H1 (cell line): ENCODE data around the gene LMAN1L. TPM values are rescaled to one million over a fixed set of nuclear protein-coding genes. Genes with fewer than 3 reads are reported as not detected.

Source experiments
- CTCF ChIA-PET: fragments of 300-600 bp; sonication (Branson Sonifier 250); formaldehyde crosslinking; loops from one replicate; lab custom pipeline; 2021; ENCODE audit not compliant: partially characterized antibody; lab: Charles Lee
- POLR2A ChIA-PET: fragments of 300-600 bp; sonication (Branson Sonifier 250); formaldehyde crosslinking; loops from one replicate; lab custom pipeline; 2021; ENCODE audit warnings: inconsistent platforms; ENCODE audit not compliant: partially characterized antibody; lab: Charles Lee
- DNase-seq, 2 experiments: peaks; one replicate each; pipeline versions ENCODE4 v3.0.0 to v3.0.0-alpha.2; 2010 to 2022; ENCODE audit warnings: low spot score in 2 of 2, low read depth in 1 of 2, mixed read lengths in 1 of 2
- FAIRE-seq: peaks from 2 replicates; lab custom pipeline; 2011; peaks lifted over from hg19 to GRCh38; lab: Jason Lieb, UNC
- H2AFZ ChIP-seq: 2 replicates; pipeline ENCODE4 v1.8.1; 2012; ENCODE audit warnings: low read length, inconsistent platforms
- H2AK5ac ChIP-seq: 2 replicates; pipeline ENCODE4 v1.6.1; 2013; ENCODE audit warnings: low read depth, low read length
- H2BK120ac ChIP-seq: replicated peaks from 2 replicates; pipeline ENCODE3; 2013; ENCODE audit warnings: low read depth, low read length, inconsistent platforms
- H2BK12ac ChIP-seq: 2 replicates; pipeline ENCODE4 v1.6.1; 2013; ENCODE audit warnings: low read depth, low read length
- H2BK15ac ChIP-seq: 2 replicates; pipeline ENCODE4 v1.6.1; 2013; ENCODE audit warnings: low read length
- H2BK20ac ChIP-seq: 2 replicates; pipeline ENCODE4 v1.6.1; 2013; ENCODE audit warnings: low read length
- H2BK5ac ChIP-seq: 2 replicates; pipeline ENCODE4 v1.6.1; 2013; ENCODE audit warnings: low read depth, low read length
- H3K14ac ChIP-seq: 2 replicates; pipeline ENCODE4 v1.6.1; 2013; ENCODE audit warnings: inconsistent platforms; ENCODE audit not compliant: insufficient read length
- H3K18ac ChIP-seq: 2 replicates; pipeline ENCODE4 v1.6.1; 2013; ENCODE audit warnings: low read length; ENCODE audit errors: extremely low read depth
- H3K23ac ChIP-seq: 2 replicates; pipeline ENCODE4 v1.6.1; 2013; ENCODE audit warnings: inconsistent platforms; ENCODE audit not compliant: insufficient read length
- H3K23me2 ChIP-seq: 2 replicates; pipeline ENCODE4 v1.6.1; 2013; ENCODE audit warnings: low read depth, low read length
- H3K27ac ChIP-seq: 2 replicates; pipeline ENCODE4 v1.6.1; 2011; ENCODE audit warnings: low read depth, low read length, inconsistent platforms
- H3K27me3 ChIP-seq, 4 experiments: replicated peaks in 1 of 4; 1 replicate in 1 of 4; 2 replicates in 3 of 4; pipeline versions ENCODE4 v1.6.1 to v1.8.1; 2011 to 2013; ENCODE audit warnings: low read length in 3 of 4, mild to moderate bottlenecking in 3 of 4, inconsistent platforms in 2 of 4, mixed read lengths in 2 of 4, moderate library complexity in 1 of 4; ENCODE audit not compliant: control insufficient read depth in 3 of 4, insufficient read depth in 3 of 4; ENCODE audit errors: extremely low read depth in 1 of 4
- H3K36me3 ChIP-seq, 4 experiments: 2 replicates each; pipeline versions ENCODE4 v1.6.1 to v1.8.1; 2011 to 2013; ENCODE audit warnings: mild to moderate bottlenecking in 4 of 4, low read length in 3 of 4, moderate library complexity in 2 of 4, control low read depth in 1 of 4, inconsistent platforms in 1 of 4; ENCODE audit not compliant: insufficient read depth in 4 of 4, control insufficient read depth in 2 of 4
- H3K4ac ChIP-seq: replicated peaks from 2 replicates; pipeline ENCODE3; 2013; ENCODE audit warnings: low read length, low read depth, mixed read lengths, inconsistent platforms; ENCODE audit not compliant: insufficient read length
- H3K4me1 ChIP-seq, 4 experiments: replicated peaks in 1 of 4; 1 replicate in 1 of 4; 2 replicates in 3 of 4; pipeline versions ENCODE4 v1.6.1 to v1.8.1; 2011 to 2013; ENCODE audit warnings: low read length in 3 of 4, inconsistent platforms in 2 of 4, mixed read lengths in 1 of 4; ENCODE audit not compliant: insufficient read depth in 4 of 4, control insufficient read depth in 3 of 4
- H3K4me2 ChIP-seq, 2 experiments: 2 replicates each; pipeline versions ENCODE4 v1.6.1 to v1.8.1; 2011 to 2013; ENCODE audit warnings: low read depth in 2 of 2, low read length in 2 of 2, control low read depth in 1 of 2, inconsistent platforms in 1 of 2, mild to moderate bottlenecking in 1 of 2; ENCODE audit not compliant: insufficient read depth in 1 of 2
- H3K4me3 ChIP-seq, 4 experiments: fragments of 200-600, 300-600 bp in 1 of 4; sonication (generic), shearing (Covaris generic), sonication (Bioruptor Twin) in 1 of 4; 2 replicates each; pipeline versions ENCODE4 v1.5.1 to v1.8.1; 2011 to 2016; ENCODE audit warnings: low read length in 4 of 4, low read depth in 3 of 4, control low read depth in 2 of 4, inconsistent platforms in 2 of 4, mild to moderate bottlenecking in 2 of 4, mixed read lengths in 1 of 4, moderate library complexity in 1 of 4; ENCODE audit not compliant: insufficient read depth in 2 of 4; ENCODE audit errors: extremely low read depth in 1 of 4
- H3K56ac ChIP-seq: replicated peaks from 2 replicates; pipeline ENCODE3; 2013; ENCODE audit warnings: low read depth, mild to moderate bottlenecking, mixed read lengths, low read length, inconsistent platforms; ENCODE audit not compliant: insufficient read length
- H3K79me1 ChIP-seq: 2 replicates; pipeline ENCODE4 v1.6.1; 2013; ENCODE audit warnings: low read depth, low read length, control low read depth
- H3K79me2 ChIP-seq, 2 experiments: 2 replicates each; pipeline versions ENCODE4 v1.6.1 to v1.8.1; 2012 to 2013; ENCODE audit warnings: low read length in 2 of 2, mild to moderate bottlenecking in 2 of 2, inconsistent platforms in 1 of 2; ENCODE audit not compliant: insufficient read depth in 2 of 2, control insufficient read depth in 1 of 2
- H3K9ac ChIP-seq, 4 experiments: replicated peaks in 1 of 4; 1 replicate in 1 of 4; 2 replicates in 3 of 4; pipeline versions ENCODE4 v1.6.1 to v1.8.1; 2011 to 2013; ENCODE audit warnings: low read depth in 3 of 4, low read length in 3 of 4, control low read depth in 2 of 4, mild to moderate bottlenecking in 2 of 4, moderate library complexity in 2 of 4, inconsistent platforms in 1 of 4; ENCODE audit errors: extremely low read depth in 1 of 4
- H3K9me3 ChIP-seq, 2 experiments: 2 replicates each; pipeline versions ENCODE4 v1.6.1 to v1.8.1; 2012 to 2013; ENCODE audit warnings: mild to moderate bottlenecking in 2 of 2, moderate library complexity in 2 of 2, control low read depth in 1 of 2, inconsistent platforms in 1 of 2, low read depth in 1 of 2, low read length in 1 of 2, mixed read lengths in 1 of 2; ENCODE audit not compliant: insufficient read depth in 2 of 2
- H4K20me1 ChIP-seq, 2 experiments: replicated peaks in 1 of 2; 2 replicates each; pipeline versions ENCODE3 to v1.8.1; 2011 to 2013; ENCODE audit warnings: inconsistent platforms in 2 of 2, low read length in 2 of 2, mild to moderate bottlenecking in 1 of 2; ENCODE audit not compliant: insufficient read depth in 2 of 2, control insufficient read depth in 1 of 2
- H4K5ac ChIP-seq: 2 replicates; pipeline ENCODE4 v1.6.1; 2013; ENCODE audit warnings: low read length, low read depth, mixed read lengths, inconsistent platforms; ENCODE audit not compliant: insufficient read length
- H4K8ac ChIP-seq: 2 replicates; pipeline ENCODE4 v1.8.0; 2013; ENCODE audit warnings: mild to moderate bottlenecking, moderate library complexity, low read length, inconsistent platforms; ENCODE audit not compliant: insufficient read depth; ENCODE audit errors: extremely low read depth
- H4K91ac ChIP-seq: replicated peaks from 2 replicates; pipeline ENCODE3; 2013; ENCODE audit warnings: low read length, mixed read lengths, inconsistent platforms; ENCODE audit not compliant: insufficient read length
- CEBPB ChIP-seq: IDR thresholded peaks from 2 replicates; pipeline ENCODE4 v1.6.1; 2012; ENCODE audit warnings: low read depth, low read length
- GABPA ChIP-seq: IDR thresholded peaks from 2 replicates; pipeline ENCODE4 v1.6.1; 2011; ENCODE audit warnings: mild to moderate bottlenecking, low read length, moderate library complexity, borderline replicate concordance; ENCODE audit not compliant: insufficient read depth
- HDAC2 ChIP-seq, 2 experiments: fragments of 300-600 bp in 1 of 2; sonication (generic) in 1 of 2; IDR thresholded peaks; 2 replicates each; pipeline ENCODE4 v1.6.1; 2011 to 2012; ENCODE audit warnings: low read depth in 2 of 2, low read length in 2 of 2, mild to moderate bottlenecking in 2 of 2, moderate library complexity in 2 of 2, borderline replicate concordance in 1 of 2, inconsistent platforms in 1 of 2
- KDM5A ChIP-seq: fragments of 200-600 bp; IDR thresholded peaks from 2 replicates; pipeline ENCODE4 v1.7.1; 2012; ENCODE audit warnings: mild to moderate bottlenecking, low read length, inconsistent platforms, mixed read lengths
- SIRT6 ChIP-seq: IDR thresholded peaks from one replicate; pipeline ENCODE4 v1.7.1; 2012; ENCODE audit warnings: low read length, inconsistent platforms
- SUZ12 ChIP-seq: fragments of 200-600 bp; sonication (generic); IDR thresholded peaks from 2 replicates; pipeline ENCODE4 v1.6.1; 2012; ENCODE audit warnings: mild to moderate bottlenecking, inconsistent platforms, low read length, moderate library complexity, mixed read lengths
- WGBS, 2 experiments: shearing (Covaris generic) in 1 of 2; methylation state at CpG; one replicate each; pipeline versions ENCODE4 v1.1.6 to v1.1.7; 2013 to 2015; ENCODE audit warnings: low lambda C conversion rate in 2 of 2, mixed read lengths in 2 of 2, inconsistent platforms in 1 of 2, low coverage in 1 of 2, missing lambda C conversion rate in 1 of 2; ENCODE audit not compliant: insufficient replicate concordance in 2 of 2, insufficient coverage in 1 of 2, insufficient read length in 1 of 2; ENCODE audit errors: extremely low coverage in 1 of 2, missing lambda C conversion rate in 1 of 2; 5-methylcytosine and 5-hydroxymethylcytosine counted together
- polyA plus RNA-seq, 7 experiments: library from polyadenylated mRNA; depleted of rRNA in 3 of 7; stranded (reverse) in 5 of 7; unstranded in 2 of 7; fragments of >200 nt in 5 of 7; fragments of 200-250 nt in 2 of 7; gene quantifications; 1 replicate in 5 of 7; 2 replicates in 1 of 7; 4 replicates in 1 of 7; pipeline versions ENCODE4 v1.2.1 to v1.2.3, GENCODE V29; 2011 to 2013; ENCODE audit warnings: missing spikeins in 2 of 7, mixed read lengths in 2 of 7
- total RNA-seq: library from RNA; stranded (reverse); fragmentation: NEBNext Ultra II Directional; extraction: Animal tissue kit (Norgen Biotek cat#: 25700); gene quantifications from 2 replicates; pipeline ENCODE4 v1.2.1, GENCODE V29; 2021
- TF ChIP-seq, protein P1 (sequence below), 3 experiments: IDR thresholded peaks; 1 replicate in 2 of 3; 2 replicates in 1 of 3; pipeline versions ENCODE4 v1.5.1 to v1.6.1; 2011; ENCODE audit warnings: low read length in 3 of 3, mild to moderate bottlenecking in 3 of 3, inconsistent platforms in 2 of 3, low read depth in 1 of 3, moderate library complexity in 1 of 3; ENCODE audit not compliant: insufficient read depth in 1 of 3; ENCODE audit errors: control extremely low read depth in 1 of 3
- TF ChIP-seq, protein P2 (sequence below): IDR thresholded peaks from 2 replicates; pipeline ENCODE4 v1.6.1; 2012; ENCODE audit warnings: low read length, inconsistent platforms

LMAN1L gene
- total and polyA plus RNA-seq, 2 of the 8 experiments (the other 6 are each of a cell fraction or from before 2014, with no cell fraction given) = not detected

DNA sequence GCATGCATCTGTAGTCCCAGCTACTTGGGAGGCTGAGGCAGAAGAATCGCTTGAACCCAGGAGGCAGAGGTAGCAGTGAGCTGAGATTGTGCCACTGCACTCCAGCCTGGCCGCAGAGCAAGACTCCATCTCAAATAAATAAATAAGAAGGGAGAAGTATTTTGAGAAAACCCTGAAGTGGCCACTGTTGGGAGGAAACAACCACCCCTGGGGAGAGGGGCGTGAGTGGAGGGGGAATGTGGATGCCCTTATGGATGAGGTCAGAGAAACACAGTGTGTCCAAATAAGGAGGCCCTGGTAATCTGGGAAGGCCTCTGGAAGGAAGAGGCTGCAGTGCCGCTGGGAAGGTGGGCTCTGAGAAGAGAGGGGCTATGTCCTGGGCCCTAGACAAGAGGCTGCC is 9.6 kb downstream of the LMAN1L start:
- 84% methylated on average over 4 of the region's 4 CpGs; no CpG with 5 or more reads in 1 of the 2 experiments for WGBS, 2 experiments
- no peak overlapping the region for H3K4me3 ChIP-seq
- ChIA-PET POLR2A (interaction anchor here (1.2 to 1.8 kb wide), 2 partner anchors 9 to 16 kb away, joined by 3 to 5 read pairs; no protein-coding TSS in a partner anchor), CTCF (interaction anchor here (1.3 to 15.7 kb wide), 3 partner anchors 16 to 51 kb away, joined by 3 to 135 read pairs (median 22); no protein-coding TSS in a partner anchor)
- 0 out of 2 replicates have a peak, but pooled peaks cover 4% of the 10 kb centered on the region for H3K23me2 ChIP-seq
- H3K9ac ChIP-seq = no peak overlapping the region
- H2BK12ac ChIP-seq = no peak overlapping the region
- H3K9me3 ChIP-seq = no peaks in the 10 kb centered on the region
- H4K5ac ChIP-seq = no peak overlapping the region
- no peak overlapping the region for H3K4ac ChIP-seq
- DNase-seq (no peak), FAIRE-seq (no peak)
- no peak overlapping the region for H3K27ac ChIP-seq
- no peak overlapping the region for H2BK15ac ChIP-seq
- no peak overlapping the region for H2BK120ac ChIP-seq
- H3K56ac ChIP-seq = no peak overlapping the region
- H3K79me2 ChIP-seq = no peaks in the 10 kb centered on the region
- no peak overlapping the region for H4K91ac ChIP-seq
- H3K36me3 ChIP-seq = no peaks in the 10 kb centered on the region
- H3K27me3 ChIP-seq = peaks cover 4 to 35% (median 23%) of the 10 kb centered on the region in 4 experiments
- H2AFZ ChIP-seq = no peak overlapping the region
- H4K8ac ChIP-seq = no peak overlapping the region
- no peak overlapping the region for H2AK5ac ChIP-seq
- no peaks in the 10 kb centered on the region for H3K79me1 ChIP-seq
- H2BK5ac ChIP-seq = no peak overlapping the region
- H3K4me1 ChIP-seq = peaks cover 0 to 14% (median 5%) of the 10 kb centered on the region in 4 experiments; a peak in 5 of 7 replicates
- H3K14ac ChIP-seq = no peak overlapping the region
- H2BK20ac ChIP-seq = no peak overlapping the region
- H4K20me1 ChIP-seq = no peaks in the 10 kb centered on the region
- no peak overlapping the region for H3K18ac ChIP-seq
- no peak overlapping the region for H3K23ac ChIP-seq
- no peak overlapping the region for H3K4me2 ChIP-seq
- no peak for TF ChIP-seq GABPA
- TF ChIP-seq KDM5A = no peak
- TF ChIP-seq, protein P1, sequence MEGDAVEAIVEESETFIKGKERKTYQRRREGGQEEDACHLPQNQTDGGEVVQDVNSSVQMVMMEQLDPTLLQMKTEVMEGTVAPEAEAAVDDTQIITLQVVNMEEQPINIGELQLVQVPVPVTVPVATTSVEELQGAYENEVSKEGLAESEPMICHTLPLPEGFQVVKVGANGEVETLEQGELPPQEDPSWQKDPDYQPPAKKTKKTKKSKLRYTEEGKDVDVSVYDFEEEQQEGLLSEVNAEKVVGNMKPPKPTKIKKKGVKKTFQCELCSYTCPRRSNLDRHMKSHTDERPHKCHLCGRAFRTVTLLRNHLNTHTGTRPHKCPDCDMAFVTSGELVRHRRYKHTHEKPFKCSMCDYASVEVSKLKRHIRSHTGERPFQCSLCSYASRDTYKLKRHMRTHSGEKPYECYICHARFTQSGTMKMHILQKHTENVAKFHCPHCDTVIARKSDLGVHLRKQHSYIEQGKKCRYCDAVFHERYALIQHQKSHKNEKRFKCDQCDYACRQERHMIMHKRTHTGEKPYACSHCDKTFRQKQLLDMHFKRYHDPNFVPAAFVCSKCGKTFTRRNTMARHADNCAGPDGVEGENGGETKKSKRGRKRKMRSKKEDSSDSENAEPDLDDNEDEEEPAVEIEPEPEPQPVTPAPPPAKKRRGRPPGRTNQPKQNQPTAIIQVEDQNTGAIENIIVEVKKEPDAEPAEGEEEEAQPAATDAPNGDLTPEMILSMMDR (IDR thresholded peaks at IDR 0.05; ENCODE audit: control extremely low read depth in 1 of 3, insufficient read depth in 1 of 3, low read depth in 1 of 3, low read length in 3 of 3) = no peak
- TF ChIP-seq SUZ12 = no peak
- TF ChIP-seq CEBPB = no peak
- no peak for TF ChIP-seq SIRT6
- no peak for TF ChIP-seq HDAC2 (IDR thresholded peaks at IDR 0.05; ENCODE audit: borderline replicate concordance in 1 of 2, low read depth in 2 of 2, low read length in 2 of 2)
- TF ChIP-seq, protein P2, sequence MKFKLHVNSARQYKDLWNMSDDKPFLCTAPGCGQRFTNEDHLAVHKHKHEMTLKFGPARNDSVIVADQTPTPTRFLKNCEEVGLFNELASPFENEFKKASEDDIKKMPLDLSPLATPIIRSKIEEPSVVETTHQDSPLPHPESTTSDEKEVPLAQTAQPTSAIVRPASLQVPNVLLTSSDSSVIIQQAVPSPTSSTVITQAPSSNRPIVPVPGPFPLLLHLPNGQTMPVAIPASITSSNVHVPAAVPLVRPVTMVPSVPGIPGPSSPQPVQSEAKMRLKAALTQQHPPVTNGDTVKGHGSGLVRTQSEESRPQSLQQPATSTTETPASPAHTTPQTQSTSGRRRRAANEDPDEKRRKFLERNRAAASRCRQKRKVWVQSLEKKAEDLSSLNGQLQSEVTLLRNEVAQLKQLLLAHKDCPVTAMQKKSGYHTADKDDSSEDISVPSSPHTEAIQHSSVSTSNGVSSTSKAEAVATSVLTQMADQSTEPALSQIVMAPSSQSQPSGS = no peak
